GM13976 (cell line): ENCODE data around the gene ARMH3.

ENCODE experiments used
- DNase-seq: peaks from one replicate; pipeline ENCODE4 v3.0.0; 2012; ENCODE audit warnings: low spot score
- in situ Hi-C: fragments of 300-500 bp; cut with MboI; formaldehyde crosslinking; loops from one replicate; pipeline ENCODE4 v1.12.0; 2022; ENCODE audit warnings: low sequenced_read_pairs, mixed read lengths, inconsistent platforms; ENCODE audit not compliant: unreplicated experiment
- TF ChIP-seq, protein P1 (sequence below): IDR thresholded peaks from 2 replicates; pipeline ENCODE4 v1.5.1; 2012; ENCODE audit warnings: borderline replicate concordance, mild to moderate bottlenecking; ENCODE audit not compliant: insufficient read depth; ENCODE audit errors: extremely low read depth, missing control alignments, control extremely low read depth

Gene ARMH3

DNA sequence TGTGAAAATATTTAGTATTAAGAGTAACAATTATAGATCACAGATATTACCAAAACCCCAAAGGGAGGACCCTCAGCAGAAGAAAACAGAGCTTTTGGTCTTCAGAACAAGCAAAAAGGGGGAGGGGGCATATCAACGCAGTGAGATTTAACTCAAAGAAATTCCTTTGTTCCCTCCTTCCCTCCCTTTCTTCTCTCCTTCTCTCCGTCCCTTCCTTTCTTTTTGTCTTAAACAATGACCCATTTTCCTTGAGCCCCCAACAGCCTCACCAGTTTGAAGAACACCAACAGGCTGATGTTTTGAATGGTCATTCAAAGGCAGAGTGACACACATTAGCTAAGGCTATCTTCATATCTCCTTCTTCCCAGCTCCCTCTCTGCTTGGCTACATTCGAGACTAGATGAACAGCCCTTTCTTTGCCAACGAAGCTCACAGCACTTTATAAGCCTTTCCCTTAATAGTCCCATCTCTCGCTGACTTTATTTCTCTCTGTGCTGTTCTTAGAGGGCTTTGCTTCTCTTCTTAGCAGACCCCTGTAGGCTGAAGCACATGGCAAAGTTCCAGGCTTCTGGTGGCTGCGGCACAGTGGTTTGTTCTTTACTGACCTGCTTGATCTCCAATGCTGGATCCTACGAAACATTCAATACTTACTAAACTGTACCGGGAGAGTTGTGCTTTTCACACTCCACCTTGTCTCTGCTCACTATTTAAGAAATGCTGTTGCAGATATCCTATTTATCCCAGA is 136.8 kb downstream of the ARMH3 start:
- TF ChIP-seq, protein P1, sequence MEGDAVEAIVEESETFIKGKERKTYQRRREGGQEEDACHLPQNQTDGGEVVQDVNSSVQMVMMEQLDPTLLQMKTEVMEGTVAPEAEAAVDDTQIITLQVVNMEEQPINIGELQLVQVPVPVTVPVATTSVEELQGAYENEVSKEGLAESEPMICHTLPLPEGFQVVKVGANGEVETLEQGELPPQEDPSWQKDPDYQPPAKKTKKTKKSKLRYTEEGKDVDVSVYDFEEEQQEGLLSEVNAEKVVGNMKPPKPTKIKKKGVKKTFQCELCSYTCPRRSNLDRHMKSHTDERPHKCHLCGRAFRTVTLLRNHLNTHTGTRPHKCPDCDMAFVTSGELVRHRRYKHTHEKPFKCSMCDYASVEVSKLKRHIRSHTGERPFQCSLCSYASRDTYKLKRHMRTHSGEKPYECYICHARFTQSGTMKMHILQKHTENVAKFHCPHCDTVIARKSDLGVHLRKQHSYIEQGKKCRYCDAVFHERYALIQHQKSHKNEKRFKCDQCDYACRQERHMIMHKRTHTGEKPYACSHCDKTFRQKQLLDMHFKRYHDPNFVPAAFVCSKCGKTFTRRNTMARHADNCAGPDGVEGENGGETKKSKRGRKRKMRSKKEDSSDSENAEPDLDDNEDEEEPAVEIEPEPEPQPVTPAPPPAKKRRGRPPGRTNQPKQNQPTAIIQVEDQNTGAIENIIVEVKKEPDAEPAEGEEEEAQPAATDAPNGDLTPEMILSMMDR = no peak
- in situ Hi-C loops = no loop called here
- no peak for DNase-seq

DNA sequence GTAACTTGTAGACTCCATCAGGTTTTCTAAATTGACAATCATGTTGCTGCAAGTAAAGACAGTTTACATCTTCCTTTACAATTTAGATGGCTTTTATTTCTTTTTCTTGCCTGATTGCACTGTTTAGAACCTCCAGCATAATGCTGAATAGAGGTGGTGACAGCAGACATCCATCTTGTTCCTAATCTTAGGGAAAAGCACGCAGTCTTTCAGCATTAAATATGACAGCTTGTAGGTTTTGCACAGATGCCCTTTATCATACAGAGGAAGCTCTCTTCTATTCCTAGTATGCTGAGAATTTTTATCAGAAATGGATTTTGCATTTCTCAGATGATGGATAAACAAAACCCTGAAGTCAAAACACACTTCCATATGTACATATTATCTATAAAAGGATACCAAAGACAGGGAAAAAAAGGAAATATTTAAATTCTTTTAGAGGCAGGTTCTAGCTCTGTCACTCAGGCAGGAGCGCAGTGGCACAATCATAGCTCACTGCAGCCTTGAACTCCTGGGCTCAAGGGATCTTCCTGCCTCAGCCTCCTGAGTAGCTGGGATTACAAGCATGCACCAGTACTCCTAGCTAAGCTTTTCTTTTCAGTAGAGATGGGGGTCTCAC is 143.3 kb downstream of the ARMH3 start:
- in situ Hi-C loops = no loop called here
- no peak for DNase-seq
- TF ChIP-seq, protein P1 = no peak

DNA sequence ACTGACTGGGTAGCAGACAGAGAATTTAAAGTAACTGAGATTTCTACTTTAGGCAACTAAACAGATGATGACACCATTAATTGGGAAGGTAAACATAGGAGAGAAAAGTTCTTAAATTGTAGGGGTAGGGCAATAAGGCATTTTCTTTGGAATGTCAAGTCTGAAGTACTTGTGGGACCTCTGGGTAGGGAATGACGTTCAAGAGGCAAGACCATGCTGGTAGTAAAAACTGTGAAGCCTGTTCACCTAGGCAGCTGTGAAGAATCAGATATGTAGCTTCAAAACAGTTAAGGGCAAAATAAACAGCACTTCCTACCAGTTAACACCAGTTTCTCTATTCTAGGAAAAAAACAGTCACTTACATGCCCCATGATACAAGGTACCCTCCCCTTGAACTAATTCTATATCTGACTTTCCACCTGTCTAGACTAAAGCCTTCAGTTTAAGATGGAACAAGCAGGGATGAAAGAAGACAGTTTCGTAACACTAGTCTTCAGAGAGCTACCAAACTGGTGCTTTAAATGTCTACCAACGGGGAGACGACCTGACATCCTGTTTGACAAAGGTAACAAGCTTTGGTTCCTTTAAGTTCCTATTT is 149.3 kb downstream of the ARMH3 start:
- no peak for DNase-seq
- in situ Hi-C loops = no loop called here
- TF ChIP-seq, protein P1 = no peak

DNA sequence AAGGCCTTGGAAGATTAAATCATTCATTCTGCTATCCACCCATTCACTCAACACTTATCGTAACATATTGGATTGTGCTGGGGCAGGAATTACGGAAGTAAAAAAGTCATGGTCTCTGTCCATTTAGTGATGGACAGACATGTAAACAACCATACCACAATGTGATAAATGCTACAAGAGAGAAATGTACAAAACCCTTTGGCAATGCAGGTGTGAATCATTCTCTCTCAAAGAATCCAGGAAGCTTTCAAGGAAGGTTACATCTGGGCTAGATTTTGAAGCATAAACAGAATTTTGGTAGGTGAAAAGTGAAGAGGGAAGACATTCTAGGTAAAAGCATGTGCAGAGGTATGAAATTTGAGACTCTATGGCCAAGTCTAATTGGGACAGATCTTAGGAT is 150.7 kb downstream of the ARMH3 start:
- in situ Hi-C loops = no loop called here
- no peak for DNase-seq
- TF ChIP-seq, protein P1 = no peak

DNA sequence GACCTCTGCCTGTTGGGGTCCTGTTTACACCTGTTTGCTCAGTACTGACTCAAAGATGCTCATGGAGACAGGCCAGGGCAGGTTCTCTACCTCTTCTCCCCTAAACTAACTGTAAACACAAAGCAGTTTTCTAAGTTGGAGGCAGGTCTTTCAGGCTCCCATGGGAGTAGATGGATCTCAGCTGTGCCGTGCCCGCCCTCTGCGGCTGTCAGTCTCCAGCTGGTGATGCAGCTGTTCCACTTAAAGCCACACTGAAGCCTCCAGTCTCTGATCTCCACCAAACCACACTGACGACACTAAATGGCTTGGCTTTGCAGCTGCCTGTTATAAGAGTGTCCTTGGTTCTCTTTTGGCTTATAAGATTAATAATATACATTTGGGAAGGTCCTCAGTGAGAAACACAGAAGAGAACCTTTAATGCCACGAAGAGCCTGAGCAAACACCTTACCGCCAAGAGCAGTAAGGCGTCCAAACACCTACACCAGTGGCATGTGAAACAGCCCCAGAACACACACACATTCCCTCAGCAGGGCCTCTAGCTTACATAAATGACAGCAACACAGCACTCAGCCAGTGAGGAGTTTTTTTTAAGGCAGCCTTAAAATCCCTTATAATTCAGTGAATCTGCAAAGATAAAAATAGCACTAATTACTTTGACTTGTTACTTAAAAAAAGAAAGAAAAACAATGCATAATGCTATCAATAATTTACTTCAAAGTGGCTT is 152.0 kb downstream of the ARMH3 start:
- DNase-seq = peak; percentile 59
- in situ Hi-C loops = no loop called here
- TF ChIP-seq, protein P1 = no peak

DNA sequence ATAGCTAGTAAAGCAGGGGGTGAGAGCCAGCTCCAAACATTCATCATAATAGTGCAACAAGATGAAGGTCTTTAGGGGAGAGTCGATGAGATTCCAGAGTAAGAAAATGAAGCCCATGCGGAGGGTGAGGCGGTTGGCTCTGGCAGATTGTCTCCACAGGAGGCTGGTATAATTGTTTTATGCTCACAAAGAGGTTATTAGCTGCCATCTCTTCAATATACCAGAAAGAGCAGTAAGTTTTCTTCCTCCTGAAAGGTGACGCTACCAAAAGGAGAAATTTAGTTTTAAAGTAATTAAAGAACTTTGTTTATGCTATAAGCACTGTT is 153.2 kb downstream of the ARMH3 start:
- TF ChIP-seq, protein P1 = no peak
- in situ Hi-C loops = no loop called here
- DNase-seq = no peak
